HepG2 (cell line): ENCODE measurements around the gene BRMS1. TPM values are rescaled to one million over a fixed set of nuclear protein-coding genes. Genes with fewer than 3 reads are reported as not detected.

Experiments used
- ARID4A ChIP-seq: sonication (generic); formaldehyde crosslinking; IDR thresholded peaks from 2 replicates; pipeline ENCODE4 v1.5.0; 2020; ENCODE audit warnings: mild to moderate bottlenecking, missing genetic modification reagents, borderline replicate concordance
- ARNTL ChIP-seq: sonication (generic); formaldehyde crosslinking; IDR thresholded peaks from 2 replicates; pipeline ENCODE4 v1.4.0; 2020; ENCODE audit warnings: mild to moderate bottlenecking, missing genetic modification reagents
- IRF1 ChIP-seq: sonication (generic); formaldehyde crosslinking; IDR thresholded peaks from 2 replicates; pipeline ENCODE4 v1.4.0; 2020; ENCODE audit warnings: low read depth, mild to moderate bottlenecking, missing genetic modification reagents
- JUNB ChIP-seq: sonication (generic); formaldehyde crosslinking; IDR thresholded peaks from 2 replicates; pipeline ENCODE4 v1.8.0; 2022; ENCODE audit warnings: missing genetic modification reagents, mild to moderate bottlenecking, borderline replicate concordance
- NCOA1 ChIP-seq: sonication (generic); formaldehyde crosslinking; IDR thresholded peaks from 2 replicates; pipeline ENCODE4 v1.9.0; 2021; ENCODE audit warnings: missing genetic modification reagents
- NCOA5 ChIP-seq: sonication (generic); formaldehyde crosslinking; IDR thresholded peaks from 2 replicates; pipeline ENCODE4 v1.4.0; 2020; ENCODE audit warnings: missing genetic modification reagents
- NFKB2 ChIP-seq: sonication (generic); formaldehyde crosslinking; IDR thresholded peaks from 2 replicates; pipeline ENCODE4 v1.4.0; 2020; ENCODE audit warnings: missing genetic modification reagents, borderline replicate concordance
- PCBP2 ChIP-seq: fragments of 200-400 bp; formaldehyde crosslinking; optimal IDR thresholded peaks from 2 replicates; pipeline ENCODE3; 2018; ENCODE audit warnings: low read length, low read depth; ENCODE audit not compliant: poor library complexity, severe bottlenecking
- RFX1 ChIP-seq: fragments of 450-650 bp; IDR thresholded peaks from 2 replicates; pipeline ENCODE4 v1.6.1; 2017
- SNAI1 ChIP-seq: sonication (generic); formaldehyde crosslinking; IDR thresholded peaks from 2 replicates; pipeline ENCODE4 v1.5.0; 2020; ENCODE audit warnings: mild to moderate bottlenecking, missing genetic modification reagents, borderline replicate concordance
- TBL1XR1 ChIP-seq: fragments of 150-350 bp; IDR thresholded peaks from 2 replicates; pipeline ENCODE4 v1.6.1; 2014; ENCODE audit warnings: borderline replicate concordance, low read length; ENCODE audit not compliant: partially characterized antibody
- ZBTB43 ChIP-seq: sonication (generic); formaldehyde crosslinking; conservative IDR thresholded peaks from 2 replicates; pipeline ENCODE4 v1.4.0; 2020; ENCODE audit warnings: missing genetic modification reagents
- ZNF704 ChIP-seq: sonication (generic); formaldehyde crosslinking; IDR thresholded peaks from 2 replicates; pipeline ENCODE4 v1.8.1; 2023; ENCODE audit warnings: mild to moderate bottlenecking, inconsistent platforms, moderate library complexity, missing genetic modification reagents, borderline replicate concordance
- ZNF720 ChIP-seq: sonication (generic); formaldehyde crosslinking; IDR thresholded peaks from 2 replicates; pipeline ENCODE4 v1.4.0; 2020; ENCODE audit warnings: missing genetic modification reagents
- ZUFSP ChIP-seq: sonication (generic); formaldehyde crosslinking; IDR thresholded peaks from 2 replicates; pipeline ENCODE4 v1.9.0; 2021; ENCODE audit warnings: missing genetic modification reagents, mild to moderate bottlenecking, borderline replicate concordance
- polyA plus RNA-seq, 8 experiments: library from polyadenylated mRNA; depleted of rRNA in 3 of 8; stranded (reverse) in 7 of 8; unstranded in 1 of 8; fragments of >200 nt; fragmentation: Illumina TruSeq in 4 of 8; extraction: Trizol in 4 of 8; gene quantifications; 2 replicates each; pipeline versions ENCODE4 v1.2.1 to v1.2.3, GENCODE V29; 2011 to 2016; ENCODE audit warnings: low read depth in 4 of 8, missing spikeins in 1 of 8, mixed read lengths in 1 of 8; ENCODE audit not compliant: insufficient read depth in 1 of 8
- total RNA-seq, 5 experiments: library from RNA; depleted of rRNA; stranded (reverse); fragments of >200 nt; fragmentation: Illumina TruSeq; extraction: Trizol; gene quantifications; 2 replicates each; pipeline ENCODE4 v1.2.3, GENCODE V29; 2016; ENCODE audit warnings: low read depth in 1 of 5
- TF ChIP-seq, protein P1 (sequence below): fragments of 450-650 bp; IDR thresholded peaks from 2 replicates; pipeline ENCODE4 v1.6.1; 2016
- TF ChIP-seq, protein P2 (sequence below): IDR thresholded peaks from 2 replicates; pipeline ENCODE4 v1.6.1; 2012; ENCODE audit warnings: inconsistent platforms

Gene BRMS1
- total and polyA plus RNA-seq, 2 of the 13 experiments (the other 11 are each of a cell fraction or from before 2014, with no cell fraction given) = 15.8 to 55.7 TPM

DNA sequence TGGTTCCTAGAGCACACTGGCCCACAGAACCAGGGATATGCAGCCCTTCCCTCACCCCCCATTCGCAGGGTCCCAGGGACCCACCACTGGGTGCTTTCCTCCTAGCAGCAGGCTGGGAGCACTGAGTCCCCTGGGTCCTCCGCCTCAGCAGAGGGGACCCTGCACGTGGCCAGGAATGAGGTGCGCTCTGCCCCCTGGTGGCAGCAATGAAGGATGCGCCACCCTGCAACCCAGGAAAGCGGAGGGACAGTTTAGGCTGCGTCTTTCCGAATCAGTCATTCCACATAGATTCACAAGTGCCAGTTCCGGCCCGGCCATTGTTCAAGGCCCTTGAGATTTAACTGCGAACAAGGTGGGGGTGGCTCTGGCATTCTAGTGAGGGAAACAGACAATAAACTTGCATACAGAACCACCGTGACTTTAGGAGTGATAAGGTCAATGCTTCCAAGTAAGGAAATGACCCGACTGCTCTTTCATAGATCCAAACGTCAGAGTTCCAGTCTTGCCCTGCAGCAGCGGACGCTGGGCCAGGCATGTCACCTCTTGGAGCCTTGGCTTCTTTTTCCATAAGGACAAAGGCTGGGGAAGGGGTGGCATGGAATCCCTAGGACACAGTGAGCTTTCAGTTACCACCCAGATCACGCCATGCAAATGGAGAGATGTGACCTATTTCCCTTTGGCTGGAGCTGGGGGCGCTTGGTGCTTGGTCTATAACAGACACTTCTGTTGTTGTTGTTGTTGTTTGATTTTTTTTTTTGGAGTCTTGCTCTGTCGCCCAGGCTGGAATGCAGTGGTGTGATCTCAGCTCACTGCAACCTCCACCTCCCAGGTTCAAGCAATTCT, 16.4 kb downstream of the BRMS1 start (continued):
- TF ChIP-seq IRF1 (no peak), NFKB2 (CRISPR knock-in tag) (peak; percentile 85; the same call in 1 of the 2 replicates), SNAI1 (CRISPR knock-in tag) (no peak), NCOA1 (no peak), ARID4A (peak; percentile 68; the same call in 1 of the 2 replicates), ARNTL (CRISPR knock-in tag) (peak; percentile 97), RFX1 (no peak), TBL1XR1 (no peak), ZNF720 (CRISPR knock-in tag) (no peak), NCOA5 (CRISPR knock-in tag) (no peak), JUNB (no peak; the same call in 1 of the 2 replicates), ZBTB43 (CRISPR knock-in tag) (no peak), PCBP2 (no peak), ZNF704 (CRISPR knock-in tag) (no peak), ZUFSP (CRISPR knock-in tag) (no peak)
- TF ChIP-seq, protein P1, sequence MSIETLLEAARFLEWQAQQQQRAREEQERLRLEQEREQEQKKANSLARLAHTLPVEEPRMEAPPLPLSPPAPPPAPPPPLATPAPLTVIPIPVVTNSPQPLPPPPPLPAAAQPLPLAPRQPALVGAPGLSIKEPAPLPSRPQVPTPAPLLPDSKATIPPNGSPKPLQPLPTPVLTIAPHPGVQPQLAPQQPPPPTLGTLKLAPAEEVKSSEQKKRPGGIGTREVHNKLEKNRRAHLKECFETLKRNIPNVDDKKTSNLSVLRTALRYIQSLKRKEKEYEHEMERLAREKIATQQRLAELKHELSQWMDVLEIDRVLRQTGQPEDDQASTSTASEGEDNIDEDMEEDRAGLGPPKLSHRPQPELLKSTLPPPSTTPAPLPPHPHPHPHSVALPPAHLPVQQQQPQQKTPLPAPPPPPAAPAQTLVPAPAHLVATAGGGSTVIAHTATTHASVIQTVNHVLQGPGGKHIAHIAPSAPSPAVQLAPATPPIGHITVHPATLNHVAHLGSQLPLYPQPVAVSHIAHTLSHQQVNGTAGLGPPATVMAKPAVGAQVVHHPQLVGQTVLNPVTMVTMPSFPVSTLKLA = peak; percentile 67
- TF ChIP-seq, protein P2, sequence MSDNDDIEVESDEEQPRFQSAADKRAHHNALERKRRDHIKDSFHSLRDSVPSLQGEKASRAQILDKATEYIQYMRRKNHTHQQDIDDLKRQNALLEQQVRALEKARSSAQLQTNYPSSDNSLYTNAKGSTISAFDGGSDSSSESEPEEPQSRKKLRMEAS = peak; percentile 99
